GM23338 (cell line): ENCODE data around the gene FBLN2. TPM values are rescaled to one million over a fixed set of nuclear protein-coding genes. Genes with fewer than 3 reads are reported as not detected.

Experiments used
- ATAC-seq: fragments of 200-7000 bp; cut with Tn5 transposase; 3 replicates; pipeline ENCODE4 v1.9.1; 2020
- DNase-seq: peaks from one replicate; pipeline ENCODE4 v3.0.0-alpha.2; 2015; ENCODE audit warnings: low spot score
- H2AFZ ChIP-seq: fragments of 200-600 bp; sonication (generic); 2 replicates; pipeline ENCODE4 v1.8.0; 2016; ENCODE audit warnings: antibody characterized with exemption, mild to moderate bottlenecking, moderate library complexity
- H3F3A ChIP-seq: fragments of 200-600 bp; sonication (generic); replicated peaks from 2 replicates; pipeline ENCODE4 v1.8.0; 2017; ENCODE audit warnings: antibody characterized with exemption, mixed run types, low read depth
- H3K27ac ChIP-seq: fragments of 200-600 bp; sonication (generic); 2 replicates; pipeline ENCODE4 v1.6.1; 2016; ENCODE audit warnings: low read depth
- H3K27me3 ChIP-seq: fragments of 200-600 bp; sonication (generic); 2 replicates; pipeline ENCODE4 v1.8.0; 2016; ENCODE audit warnings: mild to moderate bottlenecking, mixed run types, moderate library complexity; ENCODE audit not compliant: insufficient read depth
- H3K36me3 ChIP-seq: fragments of 200-600 bp; sonication (generic); 2 replicates; pipeline ENCODE4 v1.8.0; 2016; ENCODE audit warnings: mild to moderate bottlenecking; ENCODE audit not compliant: insufficient read depth
- H3K4me1 ChIP-seq: fragments of 200-600 bp; sonication (generic); 2 replicates; pipeline ENCODE4 v1.8.0; 2016; ENCODE audit warnings: mild to moderate bottlenecking, moderate library complexity; ENCODE audit not compliant: insufficient read depth
- H3K4me2 ChIP-seq: fragments of 200-600 bp; sonication (generic); 2 replicates; pipeline ENCODE4 v1.7.1; 2017; ENCODE audit warnings: mixed run types
- H3K4me3 ChIP-seq: fragments of 200-600 bp; sonication (generic); 2 replicates; pipeline ENCODE4 v1.6.1; 2016; ENCODE audit warnings: mixed run types
- H3K79me2 ChIP-seq: fragments of 200-600 bp; sonication (generic); replicated peaks from 2 replicates; pipeline ENCODE4 v1.8.0; 2017; ENCODE audit warnings: mild to moderate bottlenecking; ENCODE audit not compliant: insufficient read depth
- H3K9me2 ChIP-seq: fragments of 200-600 bp; sonication (generic); 2 replicates; pipeline ENCODE4 v1.8.0; 2017; ENCODE audit not compliant: insufficient read depth
- H4K20me1 ChIP-seq: fragments of 200-600 bp; sonication (generic); replicated peaks from 2 replicates; pipeline ENCODE4 v1.8.0; 2017; ENCODE audit warnings: mild to moderate bottlenecking; ENCODE audit not compliant: insufficient read depth
- H3K27ac Mint-ChIP-seq: 2 replicates; pipeline ENCODE4 v1.8.0; 2020; ENCODE audit warnings: inconsistent platforms, mild to moderate bottlenecking, moderate library complexity, mixed read lengths
- H3K27me3 Mint-ChIP-seq: 3 replicates; pipeline ENCODE4 v1.8.0; 2022; ENCODE audit warnings: low read depth, mild to moderate bottlenecking, moderate library complexity, mixed read lengths, inconsistent platforms; ENCODE audit not compliant: insufficient read depth, poor library complexity
- H3K36me3 Mint-ChIP-seq: 3 replicates; pipeline ENCODE4 v1.8.0; 2021; ENCODE audit warnings: low read depth, mild to moderate bottlenecking, inconsistent platforms, moderate library complexity, mixed read lengths
- H3K4me1 Mint-ChIP-seq: 3 replicates; pipeline ENCODE4 v1.8.0; 2020; ENCODE audit warnings: mild to moderate bottlenecking, inconsistent platforms, mixed read lengths
- H3K4me3 Mint-ChIP-seq: 3 replicates; pipeline ENCODE4 v1.8.0; 2021; ENCODE audit warnings: moderate library complexity, mild to moderate bottlenecking, inconsistent platforms, mixed read lengths
- H3K9me3 Mint-ChIP-seq: 3 replicates; pipeline ENCODE4 v1.8.0; 2020; ENCODE audit warnings: moderate library complexity, mild to moderate bottlenecking, inconsistent platforms, mixed read lengths
- CREB1 ChIP-seq: fragments of 250-450 bp; sonication (Bioruptor Pico); IDR thresholded peaks from 2 replicates; pipeline ENCODE4 v1.5.0; 2020; ENCODE audit warnings: low read depth, mild to moderate bottlenecking, moderate library complexity
- EZH2 ChIP-seq: fragments of 200-600 bp; sonication (generic); IDR thresholded peaks from one replicate; pipeline ENCODE4 v1.8.0; 2017; ENCODE audit warnings: antibody characterized with exemption, mild to moderate bottlenecking, low read depth; ENCODE audit not compliant: unreplicated experiment
- EZH2phosphoT487 ChIP-seq: fragments of 200-600 bp; sonication (generic); IDR thresholded peaks from one replicate; pipeline ENCODE4 v1.8.1; 2018; ENCODE audit warnings: antibody characterized with exemption; ENCODE audit not compliant: unreplicated experiment
- JUNB ChIP-seq: IDR thresholded peaks from one replicate; pipeline ENCODE4 v1.6.1; 2016; ENCODE audit warnings: antibody characterized with exemption; ENCODE audit not compliant: unreplicated experiment
- NANOG ChIP-seq: IDR thresholded peaks from 2 replicates; pipeline ENCODE4 v1.6.1; 2016; ENCODE audit warnings: antibody characterized with exemption, borderline replicate concordance
- STAT1 ChIP-seq: IDR thresholded peaks from one replicate; pipeline ENCODE4 v1.6.1; 2016; ENCODE audit warnings: antibody characterized with exemption; ENCODE audit not compliant: unreplicated experiment
- ZNF114 ChIP-seq: fragments of 250-450 bp; sonication (Bioruptor Pico); IDR thresholded peaks from 2 replicates; pipeline ENCODE4 v1.5.0; 2020; ENCODE audit warnings: mild to moderate bottlenecking, moderate library complexity
- ZNF331 ChIP-seq: fragments of 250-450 bp; sonication (Bioruptor Pico); IDR thresholded peaks from 2 replicates; pipeline ENCODE4 v1.5.0; 2020; ENCODE audit warnings: low read depth, mild to moderate bottlenecking, moderate library complexity
- ZNF462 ChIP-seq: fragments of 250-450 bp; sonication (Bioruptor Pico); IDR thresholded peaks from 2 replicates; pipeline ENCODE4 v1.5.0; 2020; ENCODE audit warnings: mild to moderate bottlenecking, moderate library complexity
- polyA plus RNA-seq: library from polyadenylated mRNA; unstranded; fragments of >200 nt; fragmentation: Nextera tagmentation; extraction: Ambion mirVana; gene quantifications from 2 replicates; pipeline ENCODE4 v1.2.1, GENCODE V29; 2016
- total RNA-seq: library from RNA; depleted of rRNA; stranded (reverse); fragments of >200 nt; shearing (Covaris generic); gene quantifications from 2 replicates; pipeline ENCODE4 v1.2.3, GENCODE V29; 2014
- TF ChIP-seq, protein P1 (sequence below): IDR thresholded peaks from 2 replicates; pipeline ENCODE4 v1.6.1; 2016; ENCODE audit warnings: antibody characterized with exemption

Gene FBLN2
- total and polyA plus RNA-seq, 2 experiments from 2014 or later, result 18.8 to 26.8 TPM

DNA sequence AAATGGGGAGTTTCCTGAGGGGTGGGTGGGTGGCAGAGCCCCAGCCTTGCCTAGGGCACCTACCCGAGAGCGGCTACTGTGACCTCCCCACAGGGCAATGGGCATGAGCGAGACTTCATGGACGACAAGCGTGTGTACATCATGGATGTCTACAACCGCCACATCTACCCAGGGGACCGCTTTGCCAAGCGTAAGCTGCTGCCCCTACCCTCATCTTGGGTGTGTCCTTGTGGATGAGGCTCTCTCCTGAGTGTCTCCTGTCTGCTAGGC, 46.2 kb upstream of the FBLN2 start (continued):
- no peak for TF ChIP-seq CREB1
- TF ChIP-seq ZNF114 (CRISPR knock-in tag), result no peak
- TF ChIP-seq, protein P1, sequence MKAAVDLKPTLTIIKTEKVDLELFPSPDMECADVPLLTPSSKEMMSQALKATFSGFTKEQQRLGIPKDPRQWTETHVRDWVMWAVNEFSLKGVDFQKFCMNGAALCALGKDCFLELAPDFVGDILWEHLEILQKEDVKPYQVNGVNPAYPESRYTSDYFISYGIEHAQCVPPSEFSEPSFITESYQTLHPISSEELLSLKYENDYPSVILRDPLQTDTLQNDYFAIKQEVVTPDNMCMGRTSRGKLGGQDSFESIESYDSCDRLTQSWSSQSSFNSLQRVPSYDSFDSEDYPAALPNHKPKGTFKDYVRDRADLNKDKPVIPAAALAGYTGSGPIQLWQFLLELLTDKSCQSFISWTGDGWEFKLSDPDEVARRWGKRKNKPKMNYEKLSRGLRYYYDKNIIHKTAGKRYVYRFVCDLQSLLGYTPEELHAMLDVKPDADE, result no peak
- no peak for TF ChIP-seq JUNB
- no peak for TF ChIP-seq ZNF331
- TF ChIP-seq STAT1, result no peak
- no peak for TF ChIP-seq EZH2phosphoT487

DNA sequence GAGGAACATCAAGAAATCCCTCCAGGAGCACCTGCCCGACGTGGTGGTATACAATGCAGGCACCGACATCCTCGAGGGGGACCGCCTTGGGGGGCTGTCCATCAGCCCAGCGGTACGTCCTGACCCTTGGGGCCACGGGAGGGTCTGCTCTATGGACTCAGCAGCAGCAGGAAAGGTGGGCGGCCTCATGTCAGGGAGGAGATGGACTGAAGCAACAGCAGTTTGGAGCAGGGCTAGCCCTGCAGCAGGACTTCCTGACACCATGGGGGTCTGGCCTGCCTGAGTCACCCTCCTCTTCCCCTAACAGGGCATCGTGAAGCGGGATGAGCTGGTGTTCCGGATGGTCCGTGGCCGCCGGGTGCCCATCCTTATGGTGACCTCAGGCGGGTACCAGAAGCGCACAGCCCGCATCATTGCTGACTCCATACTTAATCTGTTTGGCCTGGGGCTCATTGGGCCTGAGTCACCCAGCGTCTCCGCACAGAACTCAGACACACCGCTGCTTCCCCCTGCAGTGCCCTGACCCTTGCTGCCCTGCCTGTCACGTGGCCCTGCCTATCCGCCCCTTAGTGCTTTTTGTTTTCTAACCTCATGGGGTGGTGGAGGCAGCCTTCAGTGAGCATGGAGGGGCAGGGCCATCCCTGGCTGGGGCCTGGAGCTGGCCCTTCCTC, 44.6 kb upstream of the FBLN2 start:
- Mint-ChIP-seq H3K27ac (no peak overlapping the region), H3K36me3 (no peaks in the 10 kb centered on the region), H3K4me3 (no peak overlapping the region), H3K27me3 (peaks cover 4% of the 10 kb centered on the region), H3K9me3 (no peaks in the 10 kb centered on the region), H3K4me1 (peaks cover 6% of the 10 kb centered on the region)
- no peaks in the 10 kb centered on the region for H3K36me3 ChIP-seq
- H3K4me2 ChIP-seq, result no peak overlapping the region
- H3F3A ChIP-seq, result no peaks in the 10 kb centered on the region
- no peak overlapping the region for H3K4me3 ChIP-seq
- ATAC-seq (no peak), DNase-seq (no peak)
- H3K4me1 ChIP-seq, result no peaks in the 10 kb centered on the region
- H3K79me2 ChIP-seq, result no peaks in the 10 kb centered on the region
- no peaks in the 10 kb centered on the region for H3K9me2 ChIP-seq
- no peak overlapping the region for H2AFZ ChIP-seq
- no peaks in the 10 kb centered on the region for H3K27me3 ChIP-seq
- H4K20me1 ChIP-seq, result no peaks in the 10 kb centered on the region
- TF ChIP-seq EZH2phosphoT487, result no peak
- no peak for TF ChIP-seq CREB1
- TF ChIP-seq NANOG, result no peak
- no peak for TF ChIP-seq EZH2
- no peak overlapping the region for H3K27ac ChIP-seq

- H3K4me3 Mint-ChIP-seq, result no peak overlapping the region
- no peak for ATAC-seq
- DNase-seq, result no peak
- H3K36me3 Mint-ChIP-seq, result no peaks in the 10 kb centered on the region
- H3K27ac Mint-ChIP-seq, result no peak overlapping the region
- no peaks in the 10 kb centered on the region for H4K20me1 ChIP-seq
- no peaks in the 10 kb centered on the region for H3K27me3 ChIP-seq
- H3K27me3 Mint-ChIP-seq, result peaks cover 4% of the 10 kb centered on the region
- H3K79me2 ChIP-seq, result no peaks in the 10 kb centered on the region
- no peaks in the 10 kb centered on the region for H3K9me3 Mint-ChIP-seq
- no peak overlapping the region for H3K4me2 ChIP-seq
- no peaks in the 10 kb centered on the region for H3K36me3 ChIP-seq
- no peaks in the 10 kb centered on the region for H3F3A ChIP-seq
- H3K27ac ChIP-seq, result no peak overlapping the region
- H3K4me1 ChIP-seq, result no peaks in the 10 kb centered on the region
- no peak overlapping the region for H2AFZ ChIP-seq
- H3K4me3 ChIP-seq, result no peak overlapping the region
- peaks cover 6% of the 10 kb centered on the region for H3K4me1 Mint-ChIP-seq
- H3K9me2 ChIP-seq, result no peaks in the 10 kb centered on the region
- TF ChIP-seq ZNF462 (CRISPR knock-in tag), result no peak
- no peak for TF ChIP-seq EZH2phosphoT487
- no peak for TF ChIP-seq STAT1
- TF ChIP-seq EZH2, result no peak
- TF ChIP-seq NANOG, result no peak
- no peak for TF ChIP-seq JUNB
Observed at GRCh38 chr3:13505147-13506130, 43.5 kb upstream of the FBLN2 start.
